ENCODE results near the gene RHOT1. TPM values are rescaled to one million over a fixed set of nuclear protein-coding genes. Genes with fewer than 3 reads are reported as not detected.

RHOT1 gene
- total and polyA plus RNA-seq, 12 donors, result 32.5 to 76.6 (median 48.5) TPM

GRCh38 chr17:32253117-32253611 lies 110.9 kb downstream of the RHOT1 start:
- Histone ChIP-seq H3K9me3 (no peaks in the 10 kb centered on the region), H3K27me3 (peaks cover 0 to 6% (median 0%) of the 10 kb centered on the region in 7 donors), H3K27ac (no peak overlapping the region), H3K4me3 (no peak overlapping the region), H3K36me3 (no peaks in the 10 kb centered on the region), H3K4me1 (peaks cover 0 to 10% (median 0%) of the 10 kb centered on the region in 9 donors)
- ATAC-seq (peak; percentile 82 to 97 (median 92)), DNase-seq (peak; percentile 69 to 77)
- WGBS, 2 donors, result 55 to 57% methylated on average over 12 of the region's 12 CpGs
- intact Hi-C loops (cut with DNase I), result loop anchor here (1.0 to 5.0 kb wide), 4 partner anchors 64 to 69 kb away; no protein-coding TSS in a partner anchor
- TF ChIP-seq CTCF (IDR thresholded peaks at IDR 0.05), result peak; percentile 89 to 99 (median 97)

GRCh38 chr17:32256012-32256700 lies 113.9 kb downstream of the RHOT1 start:
- Histone ChIP-seq H3K36me3 (no peaks in the 10 kb centered on the region), H3K27ac (no peak overlapping the region), H3K9me3 (no peaks in the 10 kb centered on the region), H3K4me3 (no peak overlapping the region), H3K27me3 (peaks cover 0 to 18% (median 0%) of the 10 kb centered on the region in 7 donors), H3K4me1 (peaks cover 0 to 10% (median 0%) of the 10 kb centered on the region in 9 donors)
- ATAC-seq (no peak), DNase-seq (no peak)
- 46 to 53% methylated on average over 9 of the region's 9 CpGs for WGBS, 2 donors
- TF ChIP-seq CTCF (IDR thresholded peaks at IDR 0.05), result no peak
- intact Hi-C loops (cut with DNase I), result no loop called here

- intact Hi-C loops (cut with DNase I), result no loop called here
- no peak for TF ChIP-seq CTCF (IDR thresholded peaks at IDR 0.05)
These were observed 114.4 kb downstream of the RHOT1 start for GRCh38 chr17:32256701-32257019.

GRCh38 chr17:32258383-32259140 lies 116.3 kb downstream of the RHOT1 start:
- H3K36me3 ChIP-seq, result no peaks in the 10 kb centered on the region
- no peak overlapping the region for H3K4me3 ChIP-seq
- H3K27me3 ChIP-seq, result peaks cover 0 to 37% (median 10%) of the 10 kb centered on the region in 7 donors
- H3K9me3 ChIP-seq, result no peaks in the 10 kb centered on the region
- no peak for DNase-seq
- 68 to 69% methylated on average over 18 of the region's 18 CpGs for WGBS, 2 donors
- ATAC-seq, result no peak
- H3K4me1 ChIP-seq, result peaks cover 0 to 13% (median 0%) of the 10 kb centered on the region in 9 donors
- no peak for TF ChIP-seq CTCF (IDR thresholded peaks at IDR 0.05)
- intact Hi-C loops (cut with DNase I), result no loop called here
- H3K27ac ChIP-seq, result no peak overlapping the region

More at GRCh38 chr17:32256701-32257019, 114.4 kb downstream of the RHOT1 start:
- Histone ChIP-seq H3K9me3 (no peaks in the 10 kb centered on the region), H3K4me3 (no peak overlapping the region), H3K27ac (no peak overlapping the region), H3K4me1 (peaks cover 0 to 10% (median 0%) of the 10 kb centered on the region in 9 donors), H3K36me3 (no peaks in the 10 kb centered on the region), H3K27me3 (peaks cover 0 to 18% (median 0%) of the 10 kb centered on the region in 7 donors)
- ATAC-seq (no peak), DNase-seq (no peak)
- 75 to 76% methylated on average over 9 of the region's 9 CpGs for WGBS, 2 donors
